Heart left ventricle (tissue), 16 donors: ENCODE measurements around the gene EIPR1. TPM values are rescaled to one million over a fixed set of nuclear protein-coding genes. Genes with fewer than 3 reads are reported as not detected.

Experiments used
- ATAC-seq, 4 donors: fragments of 200-7000 bp; cut with Tn5 transposase; one replicate each; pipeline ENCODE4 v1.9.1; 2020 to 2022; ENCODE audit warnings: moderate library complexity in 4 of 4, mild to moderate bottlenecking in 3 of 4, moderate number of reproducible peaks in 1 of 4
- DNase-seq, 5 donors: peaks; one replicate each; pipeline ENCODE4 v3.0.0-alpha.2; 2020
- H3K27ac ChIP-seq, 12 donors: fragments of 200-600 bp; sonication (generic) in 4 of 12; one replicate each; pipeline versions ENCODE4 v1.5.0 to v1.8.0; 2016 to 2022; ENCODE audit warnings: mild to moderate bottlenecking in 2 of 12
- H3K27me3 ChIP-seq, 9 donors: fragments of 200-600 bp; sonication (generic) in 2 of 9; one replicate each; pipeline versions ENCODE4 v1.5.1 to v1.8.0; 2016 to 2022; ENCODE audit warnings: mild to moderate bottlenecking in 3 of 9
- H3K36me3 ChIP-seq, 9 donors: fragments of 200-600 bp; sonication (generic) in 2 of 9; one replicate each; pipeline versions ENCODE4 v1.5.0 to v1.8.0; 2018 to 2022; ENCODE audit warnings: mild to moderate bottlenecking in 2 of 9
- H3K4me1 ChIP-seq, 12 donors: fragments of 200-600 bp; sonication (generic) in 4 of 12; one replicate each; pipeline versions ENCODE4 v1.5.0 to v1.8.0; 2016 to 2022; ENCODE audit warnings: mild to moderate bottlenecking in 3 of 12
- H3K4me3 ChIP-seq, 12 donors: fragments of 200-600 bp; sonication (generic) in 4 of 12; one replicate each; pipeline versions ENCODE4 v1.5.0 to v1.8.0; 2017 to 2022; ENCODE audit warnings: mild to moderate bottlenecking in 9 of 12, moderate library complexity in 4 of 12
- H3K9me3 ChIP-seq, 12 donors: fragments of 200-600 bp; sonication (generic) in 4 of 12; one replicate each; pipeline versions ENCODE4 v1.5.0 to v1.8.0; 2016 to 2022; ENCODE audit warnings: mild to moderate bottlenecking in 1 of 12
- POLR2A ChIP-seq, 2 donors: fragments of 450-650 bp; IDR thresholded peaks; one replicate each; pipeline ENCODE4 v1.6.1; 2017; ENCODE audit warnings: antibody characterized with exemption in 2 of 2, mild to moderate bottlenecking in 2 of 2, moderate library complexity in 2 of 2
- WGBS, 4 donors: extraction: QIAGEN DNeasy Blood & Tissue Kit in 2 of 4; methylation state at CpG; one replicate each; pipeline versions ENCODE4 v1.1.5 to v1.1.7; 2013 to 2018; 5-methylcytosine and 5-hydroxymethylcytosine counted together
- intact Hi-C, 10 donors: fragments of 100-400 bp; cut with DNase I; formaldehyde crosslinking; loops; one replicate each; pipeline versions ENCODE4 v1.11.1 to v1.14.2; 2022
- polyA plus RNA-seq, 2 donors: library from polyadenylated mRNA; stranded (reverse); fragments of 200-250 nt; gene quantifications; one replicate each; pipeline ENCODE4 v1.2.3, GENCODE V29; 2013
- total RNA-seq, 9 donors: library from RNA; depleted of rRNA in 2 of 9; stranded (reverse); fragments of >200 nt in 2 of 9; fragmentation: NEBNext Ultra II Directional in 3 of 9; extraction: Animal tissue kit (Norgen Biotek cat#: 25700) in 3 of 9; gene quantifications; one replicate each; pipeline versions ENCODE4 v1.1.0 to v1.2.4, GENCODE V29; 2016 to 2023
- TF ChIP-seq, protein P1 (sequence below), 12 donors: fragments of 200-600 bp; sonication (generic) in 4 of 12; IDR thresholded peaks; one replicate each; pipeline versions ENCODE4 v1.5.0 to v1.8.0; 2018 to 2022; ENCODE audit warnings: antibody characterized with exemption in 12 of 12, mild to moderate bottlenecking in 5 of 12
- donor health status: ischemic (EF 13 %, LVEDD 7.1; RV severe dilation, severe dysfunction).
- donor health status: healthy with polysubstance abuse.
- donor health status: DM: no; HTN: yes; CAD: no.
- donor health status: DM: no; HTN: no; CAD: no.
- donor health status: ischemic (EF 25% LVEDD 6.9; RV normal size, moderate dysfunction).
- donor health status: ischemic (EF 25% LVEDD 5.7; RV mildly dilated, moderate dysfunction).
- donor health status: healthy.
- donor health status: DM: yes; HTN: yes; CAD: no.
- donor health status: ischemic (EF 35%, LVEDD 5.7; RV mildly dilated, moderate dysfunction).
- donor health status: nonischemic (EF 11% LVEDD 7.7; RV severe dilation, severe dysfunction).
- donor health status: DM: yes; HTN: yes; CAD: no.
- donor health status: PGD.
- donor health status: ischemic (EF 29% LVEDD 5.4; RV normal size, mild dysfunction).
- donor health status: nonischemic (EF 23%, LVEDD 6.1; RV moderate dilation, normal function).

The EIPR1 gene
- total and polyA plus RNA-seq, 11 donors, result 7.9 to 26.1 (median 13.3) TPM

- WGBS, 4 donors, result 70 to 81% (median 75%) methylated on average over 5 of the region's 6 CpGs
Observed at GRCh38 chr2:3246406-3246805, 131.2 kb downstream of the EIPR1 start.

DNA sequence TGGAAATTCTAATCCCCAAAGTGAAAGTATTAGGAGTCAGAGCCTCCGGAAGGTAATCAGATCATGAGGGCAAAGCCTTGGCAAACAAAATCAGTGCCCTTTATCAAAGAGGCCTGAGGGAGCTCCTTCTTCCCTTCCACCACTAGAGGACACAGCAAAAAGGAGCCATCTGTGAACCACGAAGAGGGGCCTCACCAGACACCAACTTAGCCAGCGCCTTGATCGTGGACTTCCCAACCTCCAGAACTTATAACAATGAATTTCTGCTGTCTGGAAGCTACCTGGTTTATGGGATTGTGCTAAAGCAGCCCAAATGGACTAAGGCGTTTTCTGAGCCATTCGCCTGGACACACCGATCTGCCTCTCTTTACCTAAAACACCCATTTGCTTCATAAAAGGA lies 133.1 kb downstream of the EIPR1 start:
- intact Hi-C loops, result no loop called here
- TF ChIP-seq POLR2A (IDR thresholded peaks at IDR 0.05), result no peak
- TF ChIP-seq, protein P1, sequence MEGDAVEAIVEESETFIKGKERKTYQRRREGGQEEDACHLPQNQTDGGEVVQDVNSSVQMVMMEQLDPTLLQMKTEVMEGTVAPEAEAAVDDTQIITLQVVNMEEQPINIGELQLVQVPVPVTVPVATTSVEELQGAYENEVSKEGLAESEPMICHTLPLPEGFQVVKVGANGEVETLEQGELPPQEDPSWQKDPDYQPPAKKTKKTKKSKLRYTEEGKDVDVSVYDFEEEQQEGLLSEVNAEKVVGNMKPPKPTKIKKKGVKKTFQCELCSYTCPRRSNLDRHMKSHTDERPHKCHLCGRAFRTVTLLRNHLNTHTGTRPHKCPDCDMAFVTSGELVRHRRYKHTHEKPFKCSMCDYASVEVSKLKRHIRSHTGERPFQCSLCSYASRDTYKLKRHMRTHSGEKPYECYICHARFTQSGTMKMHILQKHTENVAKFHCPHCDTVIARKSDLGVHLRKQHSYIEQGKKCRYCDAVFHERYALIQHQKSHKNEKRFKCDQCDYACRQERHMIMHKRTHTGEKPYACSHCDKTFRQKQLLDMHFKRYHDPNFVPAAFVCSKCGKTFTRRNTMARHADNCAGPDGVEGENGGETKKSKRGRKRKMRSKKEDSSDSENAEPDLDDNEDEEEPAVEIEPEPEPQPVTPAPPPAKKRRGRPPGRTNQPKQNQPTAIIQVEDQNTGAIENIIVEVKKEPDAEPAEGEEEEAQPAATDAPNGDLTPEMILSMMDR (IDR thresholded peaks at IDR 0.05), result no peak
- no peak for ATAC-seq

More at GRCh38 chr2:3246406-3246805, 131.2 kb downstream of the EIPR1 start:
- Histone ChIP-seq H3K36me3 (no peaks in the 10 kb centered on the region), H3K27ac (no peak overlapping the region), H3K4me1 (peaks cover 0 to 10% (median 0%) of the 10 kb centered on the region in 12 donors), H3K27me3 (no peaks in the 10 kb centered on the region), H3K4me3 (no peak overlapping the region), H3K9me3 (peaks cover 0 to 26% (median 15%) of the 10 kb centered on the region in 12 donors)
- no peak for ATAC-seq
- DNase-seq, result no peak
- intact Hi-C loops, result no loop called here
- no peak for TF ChIP-seq POLR2A (IDR thresholded peaks at IDR 0.05)
- TF ChIP-seq, protein P1 (IDR thresholded peaks at IDR 0.05), result no peak

GRCh38 chr2:3243804-3244203 lies 133.8 kb downstream of the EIPR1 start:
- H3K4me1 ChIP-seq, result peaks cover 0 to 10% (median 0%) of the 10 kb centered on the region in 12 donors
- H3K27me3 ChIP-seq, result no peaks in the 10 kb centered on the region
- H3K36me3 ChIP-seq, result no peaks in the 10 kb centered on the region
- WGBS, 4 donors, result 90 to 91% (median 91%) methylated on average over 6 of the region's 6 CpGs
- H3K27ac ChIP-seq, result no peak overlapping the region
- H3K9me3 ChIP-seq, result peaks cover 0 to 7% (median 4%) of the 10 kb centered on the region in 12 donors
- intact Hi-C loops, result no loop called here
- DNase-seq (no peak), ATAC-seq (no peak)
- H3K4me3 ChIP-seq, result no peak overlapping the region
- no peak for TF ChIP-seq POLR2A (IDR thresholded peaks at IDR 0.05)
- TF ChIP-seq, protein P1 (IDR thresholded peaks at IDR 0.05), result no peak

More for the DNA sequence above, 133.1 kb downstream of the EIPR1 start:
- Histone ChIP-seq H3K36me3 (no peaks in the 10 kb centered on the region), H3K27ac (no peak overlapping the region), H3K9me3 (peaks cover 0 to 13% (median 9%) of the 10 kb centered on the region in 12 donors), H3K4me1 (peaks cover 0 to 10% (median 0%) of the 10 kb centered on the region in 12 donors), H3K27me3 (no peaks in the 10 kb centered on the region), H3K4me3 (no peak overlapping the region)
- 94 to 97% (median 95%) methylated on average over 7 of the region's 7 CpGs for WGBS, 4 donors
- no peak for DNase-seq

DNA sequence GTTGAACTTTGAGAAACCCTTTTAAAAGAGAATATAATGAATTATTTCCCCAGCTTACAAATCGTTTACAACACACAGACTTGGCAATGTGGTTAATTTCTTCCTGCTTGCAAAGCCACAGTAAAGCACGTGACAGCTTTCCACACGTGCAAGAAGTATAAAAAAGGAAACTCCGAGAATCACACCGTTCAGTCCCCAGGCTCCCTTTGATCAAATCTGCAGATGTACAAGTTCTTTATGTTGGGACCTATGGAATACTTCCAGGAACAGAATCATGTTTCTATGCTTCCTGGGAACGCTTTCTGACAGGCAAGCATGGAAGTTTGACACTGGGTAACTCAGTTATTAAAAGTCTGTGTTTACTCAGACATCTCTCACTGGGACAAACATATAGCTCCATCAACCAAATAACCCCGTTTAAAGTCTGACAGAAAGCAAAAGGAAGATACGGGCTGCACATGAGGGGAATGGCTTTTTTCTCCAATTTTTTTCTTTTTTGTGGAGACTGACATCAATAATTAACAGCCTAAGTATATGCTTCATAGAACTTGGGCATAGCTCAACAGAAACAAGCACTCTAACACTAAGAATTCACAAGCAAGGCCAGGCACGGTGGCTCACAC lies 134.8 kb downstream of the EIPR1 start:
- intact Hi-C loops, result no loop called here
- Histone ChIP-seq H3K27ac (no peak overlapping the region), H3K4me3 (no peak overlapping the region), H3K4me1 (peaks cover 0 to 10% (median 0%) of the 10 kb centered on the region in 12 donors), H3K27me3 (no peaks in the 10 kb centered on the region), H3K9me3 (no peaks in the 10 kb centered on the region), H3K36me3 (no peaks in the 10 kb centered on the region)
- no peak for DNase-seq
- TF ChIP-seq, protein P1 (IDR thresholded peaks at IDR 0.05), result no peak
- TF ChIP-seq POLR2A (IDR thresholded peaks at IDR 0.05), result no peak
- WGBS, 4 donors, result 55 to 73% (median 67%) methylated on average over 9 of the region's 9 CpGs
- peak in 1 of 4 donors; percentile 24 for ATAC-seq
